Lung (tissue), 12 donors: ENCODE data around the gene ZIC4. TPM values are rescaled to one million over a fixed set of nuclear protein-coding genes. Genes with fewer than 3 reads are reported as not detected.

Experiments
- ATAC-seq: fragments of 200-7000 bp; cut with Tn5 transposase; one replicate; pipeline ENCODE4 v1.9.1; 2020; ENCODE audit warnings: moderate number of reproducible peaks; ENCODE audit not compliant: insufficient read depth, low FRiP score
- DNase-seq, 3 donors: peaks; one replicate each; pipeline ENCODE4 v3.0.0-alpha.2; 2013 to 2017
- H3K27ac ChIP-seq, 2 donors: one replicate each; pipeline ENCODE4 v1.5.1; 2013; ENCODE audit warnings: mild to moderate bottlenecking in 2 of 2, moderate library complexity in 2 of 2, control low read depth in 1 of 2, inconsistent platforms in 1 of 2, low read depth in 1 of 2, low read length in 1 of 2
- H3K27me3 ChIP-seq, 3 donors: one replicate each; pipeline ENCODE4 v1.5.1; 2013; ENCODE audit warnings: low read length in 2 of 3; ENCODE audit not compliant: control insufficient read depth in 3 of 3, insufficient read depth in 3 of 3
- H3K36me3 ChIP-seq, 4 donors: one replicate each; pipeline ENCODE4 v1.5.1; 2013; ENCODE audit warnings: low read length in 4 of 4, mild to moderate bottlenecking in 1 of 4, moderate library complexity in 1 of 4; ENCODE audit not compliant: control insufficient read depth in 4 of 4, insufficient read depth in 4 of 4
- H3K4me1 ChIP-seq, 5 donors: one replicate each; pipeline ENCODE4 v1.5.1; 2013; ENCODE audit warnings: low read length in 5 of 5, mild to moderate bottlenecking in 2 of 5, moderate library complexity in 1 of 5; ENCODE audit not compliant: control insufficient read depth in 5 of 5, insufficient read depth in 5 of 5
- H3K4me3 ChIP-seq: one replicate; pipeline ENCODE4 v1.5.1; 2013; ENCODE audit warnings: mild to moderate bottlenecking, control low read depth, moderate library complexity
- H3K9ac ChIP-seq, 2 donors: one replicate each; pipeline ENCODE4 v1.5.1; 2013; ENCODE audit warnings: low read length in 2 of 2, control low read depth in 1 of 2; ENCODE audit not compliant: insufficient read depth in 1 of 2
- H3K9me3 ChIP-seq, 4 donors: one replicate each; pipeline ENCODE4 v1.5.1; 2013; ENCODE audit warnings: low read length in 3 of 4, mild to moderate bottlenecking in 1 of 4, moderate library complexity in 1 of 4; ENCODE audit not compliant: control insufficient read depth in 4 of 4, insufficient read depth in 3 of 4
- CTCF ChIP-seq: IDR thresholded peaks from 2 replicates; pipeline ENCODE4 v1.5.1; 2012; ENCODE audit warnings: mild to moderate bottlenecking; ENCODE audit errors: control extremely low read depth, extremely low read depth
- WGBS, 2 donors: extraction: QIAGEN DNeasy Blood & Tissue Kit; methylation state at CpG; one replicate each; pipeline ENCODE4 v1.1.7; 2013; 5-methylcytosine and 5-hydroxymethylcytosine counted together
- polyA plus RNA-seq, 2 donors: library from polyadenylated mRNA; stranded (reverse); fragments of 200-250 nt; gene quantifications; one replicate each; pipeline ENCODE4 v1.2.1, GENCODE V29; 2013
- total RNA-seq, 2 donors: library from RNA; depleted of rRNA in 1 of 2; stranded (reverse); fragments of >200 nt in 1 of 2; gene quantifications; one replicate each; pipeline ENCODE4 v1.2.1, GENCODE V29; 2014 to 2021
- donor health status: control.
- donor health status: control.
- donor health status: Bipolar disorder and iron deficiency.
- donor health status: healthy.
- donor health status: DM: yes; HTN: yes; CAD: no.

The ZIC4 gene
- total and polyA plus RNA-seq, 4 donors, result not detected

- H3K4me1 ChIP-seq, result peaks cover 0 to 18% (median 3%) of the 10 kb centered on the region in 5 donors
- no peaks in the 10 kb centered on the region for H3K36me3 ChIP-seq
- peak in 2 of 3 donors; percentile 43 to 56 for DNase-seq
- no peak overlapping the region for H3K4me3 ChIP-seq
- no peak overlapping the region for H3K27ac ChIP-seq
- H3K9ac ChIP-seq, result no peak overlapping the region
- peaks cover 0 to 29% (median 0%) of the 10 kb centered on the region in 4 donors for H3K9me3 ChIP-seq
- no peak for TF ChIP-seq CTCF
- 5 to 9% methylated on average over 33 of the region's 33 CpGs for WGBS, 2 donors
- peaks cover 28 to 96% (median 90%) of the 10 kb centered on the region in 3 donors for H3K27me3 ChIP-seq
- ATAC-seq, result no peak
These were observed 17.6 kb upstream of the ZIC4 start for GRCh38 chr3:147423798-147424580.

GRCh38 chr3:147423537-147423797 lies 17.1 kb upstream of the ZIC4 start:
- DNase-seq (no peak), ATAC-seq (no peak)
- H3K27me3 ChIP-seq, result peaks cover 28 to 96% (median 90%) of the 10 kb centered on the region in 3 donors
- no peak overlapping the region for H3K9ac ChIP-seq
- no peak overlapping the region for H3K4me3 ChIP-seq
- H3K27ac ChIP-seq, result no peak overlapping the region
- 5% methylated on average over 3 of the region's 3 CpGs for WGBS, 2 donors
- H3K4me1 ChIP-seq, result peaks cover 0 to 23% (median 4%) of the 10 kb centered on the region in 5 donors
- TF ChIP-seq CTCF, result no peak
- H3K36me3 ChIP-seq, result no peaks in the 10 kb centered on the region
- peaks cover 0 to 30% (median 0%) of the 10 kb centered on the region in 4 donors for H3K9me3 ChIP-seq

DNA sequence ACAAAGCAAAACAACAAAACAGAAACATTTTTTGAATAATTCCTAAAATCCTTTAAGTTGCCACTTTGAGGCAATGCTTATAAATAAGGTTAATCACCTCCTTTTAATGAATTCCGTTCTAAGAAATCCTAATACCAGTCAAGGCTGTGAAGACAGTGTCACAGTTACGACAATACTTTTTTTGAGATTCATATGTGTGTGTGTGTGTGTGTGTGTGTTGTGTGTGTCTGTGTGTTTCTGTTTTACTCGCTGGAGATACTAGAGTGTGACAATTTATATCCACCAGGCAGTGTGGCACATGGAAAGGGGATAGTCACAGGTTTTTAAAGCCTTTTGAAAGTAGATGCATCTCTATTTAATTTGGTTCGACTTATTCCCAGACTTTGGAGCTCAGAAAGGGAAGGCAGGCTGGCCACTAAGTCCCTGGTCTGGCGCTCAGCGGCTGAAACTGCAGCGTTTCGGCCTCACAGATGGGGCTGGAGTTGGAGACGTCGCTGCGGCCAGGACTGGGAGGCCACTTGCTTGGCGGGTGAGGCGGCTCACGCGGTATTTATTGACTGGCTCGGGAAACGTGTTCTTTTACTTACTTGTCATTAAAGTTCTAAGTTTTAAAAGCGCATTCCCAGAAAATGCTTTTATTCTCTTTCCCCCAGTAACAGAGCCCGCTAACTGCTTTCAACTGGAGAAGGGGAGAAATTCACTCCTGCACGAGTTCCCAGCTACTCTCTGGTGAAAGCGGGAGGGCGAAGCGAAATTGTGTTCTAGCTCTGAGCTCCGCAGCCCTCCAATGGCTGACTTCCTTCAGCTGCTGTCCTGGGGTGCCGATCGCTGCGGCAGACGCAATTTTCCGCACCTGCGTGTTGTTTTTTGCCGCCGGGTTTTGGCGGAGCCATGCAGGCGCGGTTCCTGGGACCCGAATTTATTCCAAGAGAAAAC lies 16.5 kb upstream of the ZIC4 start:
- TF ChIP-seq CTCF, result no peak
- H3K27ac ChIP-seq, result no peak overlapping the region
- peaks cover 0 to 30% (median 0%) of the 10 kb centered on the region in 4 donors for H3K9me3 ChIP-seq
- H3K27me3 ChIP-seq, result peaks cover 28 to 96% (median 90%) of the 10 kb centered on the region in 3 donors
- no peaks in the 10 kb centered on the region for H3K36me3 ChIP-seq
- DNase-seq (peak in 2 of 3 donors; percentile 67 to 70), ATAC-seq (no peak)
- H3K4me3 ChIP-seq, result no peak overlapping the region
- WGBS, 2 donors, result 7 to 12% methylated on average over 36 of the region's 36 CpGs
- peaks cover 0 to 23% (median 4%) of the 10 kb centered on the region in 5 donors for H3K4me1 ChIP-seq
- H3K9ac ChIP-seq, result no peak overlapping the region
